Measurements from ENCODE around the gene ANO4.
"Not testable (repeated sequence)": the region's sequence is repeated elsewhere in the genome, so short reads cannot be mapped to it uniquely, and the experiment has no call there.

Gene ANO4

DNA sequence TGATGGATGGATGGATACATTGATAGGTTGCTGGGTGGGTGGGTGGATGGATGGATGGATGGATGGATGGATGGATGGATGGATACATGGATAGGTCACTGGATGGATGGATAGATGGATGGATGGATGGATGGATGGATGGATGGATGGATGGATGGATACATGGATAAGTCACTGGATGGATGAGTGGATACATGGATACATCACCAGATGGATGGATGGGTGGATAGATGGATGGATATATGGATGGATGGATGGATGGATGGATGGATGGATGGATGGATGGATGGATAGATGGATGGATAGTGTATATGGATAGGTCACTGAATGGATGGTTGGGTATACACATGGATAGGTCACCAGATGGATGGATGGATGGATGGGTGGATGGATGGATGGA lies 194.9 kb downstream of the ANO4 start:
- DNase-seq (ENCODE audit: low read depth, low spot score) = not testable (repeated sequence)

DNA sequence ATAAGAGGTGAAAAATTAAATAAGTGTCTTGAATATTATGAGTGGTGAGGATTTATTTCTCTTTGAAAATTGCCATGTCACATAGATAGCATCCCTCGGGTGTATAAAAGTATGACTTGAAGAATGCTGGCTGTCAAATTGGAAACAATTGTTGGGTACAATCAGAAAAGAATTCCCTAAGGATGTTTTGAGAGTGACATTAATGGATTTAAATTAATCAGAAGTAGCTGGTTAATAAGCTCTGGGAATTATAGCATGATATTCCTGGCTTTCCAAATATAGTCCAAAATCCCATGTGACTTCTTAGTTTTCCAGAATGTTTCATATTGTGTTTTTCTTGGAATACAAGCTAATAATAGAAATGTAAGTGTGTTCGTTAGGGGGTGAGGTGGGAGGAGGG lies 196.5 kb downstream of the ANO4 start:
- DNase-seq (ENCODE audit: low read depth, low spot score) = no peak

DNA sequence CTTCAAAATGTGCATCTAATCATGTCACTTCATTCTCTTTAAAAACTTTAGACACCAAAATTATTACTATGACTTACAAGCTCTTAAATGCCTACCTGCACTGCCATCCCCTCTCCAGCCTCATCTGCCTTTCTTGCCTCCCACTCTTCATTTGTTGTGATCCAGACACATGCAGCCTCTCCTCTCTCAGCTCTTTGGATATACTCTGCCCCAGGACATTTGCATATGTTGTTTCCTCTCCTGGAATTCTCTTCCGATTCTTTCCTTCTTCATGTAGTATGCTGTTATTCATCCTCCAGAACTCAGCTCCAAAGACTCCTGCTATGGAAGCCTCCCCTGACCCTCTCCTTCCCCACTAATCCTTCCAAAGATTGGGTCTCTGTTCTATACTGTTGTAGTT lies 197.6 kb downstream of the ANO4 start:
- DNase-seq (ENCODE audit: low read depth, low spot score) = no peak

DNA sequence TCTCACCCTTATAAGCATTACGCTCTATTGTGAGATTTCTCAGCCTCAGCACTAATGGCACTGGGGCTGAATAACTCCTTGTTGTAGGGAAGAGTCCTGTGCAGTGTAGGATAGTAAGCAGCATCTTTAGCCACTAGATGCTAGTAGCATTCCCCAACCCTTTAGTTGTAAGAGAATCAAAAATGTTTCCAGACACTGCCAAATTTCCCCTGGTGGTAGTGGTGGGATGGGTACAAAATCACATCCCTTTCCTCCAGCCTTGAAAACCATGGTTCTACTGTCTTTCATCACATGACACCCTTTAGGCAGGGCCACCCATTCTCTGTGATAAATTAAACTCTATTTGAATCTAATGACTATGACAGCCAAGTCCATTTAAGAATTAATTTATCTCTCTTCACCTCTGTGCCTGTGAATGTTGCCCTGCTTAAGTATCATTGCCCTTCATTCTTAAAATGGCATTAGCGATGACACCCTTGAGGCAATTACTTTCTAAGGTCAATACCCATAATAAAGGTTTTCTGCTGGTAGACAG lies 199.4 kb downstream of the ANO4 start:
- peak; percentile 8 for DNase-seq (ENCODE audit: low read depth, low spot score)

DNA sequence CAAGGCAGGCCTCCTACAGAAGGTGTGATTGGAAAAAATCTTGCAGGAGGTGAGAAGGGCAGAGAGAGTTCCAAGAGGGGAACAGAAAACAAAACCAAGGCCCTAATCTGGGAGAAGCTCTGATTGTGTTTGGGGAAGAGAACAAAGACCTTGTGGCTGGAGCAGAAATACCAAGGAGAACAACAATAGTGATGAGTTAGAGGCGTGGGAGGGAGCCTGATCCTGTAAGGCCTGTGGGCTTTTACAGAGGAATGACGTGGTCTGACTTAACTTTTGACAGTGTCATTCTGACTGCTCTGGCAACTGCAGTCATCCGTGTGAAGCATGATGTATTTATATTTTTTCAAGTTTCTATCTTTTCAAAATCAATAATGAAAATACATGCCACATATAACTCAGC lies 200.6 kb downstream of the ANO4 start:
- DNase-seq (ENCODE audit: low read depth, low spot score) = peak; percentile 84

DNA sequence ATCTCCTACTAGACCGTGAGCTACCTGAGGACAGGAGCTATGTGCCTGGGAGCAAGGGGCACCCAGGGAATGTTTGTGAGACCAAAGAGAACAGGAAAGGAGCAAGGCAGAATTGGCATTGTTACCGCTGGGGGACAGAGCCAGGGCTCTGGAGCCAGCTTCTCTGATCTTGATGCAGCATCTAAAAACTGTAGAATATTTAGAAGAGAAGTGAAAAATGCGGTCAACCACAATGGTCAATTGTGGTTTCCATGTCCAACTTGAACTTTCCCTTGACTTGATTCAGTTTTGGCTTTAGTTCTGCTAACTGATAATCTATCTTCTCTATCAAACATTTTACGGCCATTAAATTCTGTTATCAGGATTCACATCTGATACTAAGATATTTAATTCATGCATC lies 201.2 kb downstream of the ANO4 start:
- DNase-seq (ENCODE audit: low read depth, low spot score) = no peak

GRCh38 chr12:101001669-101002068 lies 207.1 kb downstream of the ANO4 start:
- no peak for DNase-seq (ENCODE audit: low read depth, low spot score)

GRCh38 chr12:101002696-101003419 lies 208.3 kb downstream of the ANO4 start:
- no peak for DNase-seq (ENCODE audit: low read depth, low spot score)

- DNase-seq (ENCODE audit: low read depth, low spot score) = no peak
These were observed 210.3 kb downstream of the ANO4 start for GRCh38 chr12:101004898-101005297.

DNA sequence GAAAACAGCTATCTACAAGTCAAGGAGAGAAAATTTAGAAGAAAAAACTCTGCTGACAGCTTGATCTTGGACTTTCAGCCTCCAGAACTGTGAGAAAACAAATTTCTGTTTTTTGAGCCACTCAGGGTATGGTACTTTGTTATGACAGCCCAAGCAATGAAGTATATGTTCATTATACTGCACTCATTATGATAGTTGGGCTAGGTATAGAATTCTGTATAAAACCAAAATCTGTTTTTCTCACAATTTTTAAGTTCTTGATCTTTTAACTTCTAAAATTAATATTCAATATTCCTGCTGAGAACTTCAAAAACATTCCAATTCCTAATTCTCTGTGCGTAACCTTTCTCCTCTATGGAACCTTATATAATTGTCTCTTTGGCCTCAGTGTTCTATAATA lies 214.7 kb downstream of the ANO4 start:
- DNase-seq (ENCODE audit: low read depth, low spot score) = no peak

DNA sequence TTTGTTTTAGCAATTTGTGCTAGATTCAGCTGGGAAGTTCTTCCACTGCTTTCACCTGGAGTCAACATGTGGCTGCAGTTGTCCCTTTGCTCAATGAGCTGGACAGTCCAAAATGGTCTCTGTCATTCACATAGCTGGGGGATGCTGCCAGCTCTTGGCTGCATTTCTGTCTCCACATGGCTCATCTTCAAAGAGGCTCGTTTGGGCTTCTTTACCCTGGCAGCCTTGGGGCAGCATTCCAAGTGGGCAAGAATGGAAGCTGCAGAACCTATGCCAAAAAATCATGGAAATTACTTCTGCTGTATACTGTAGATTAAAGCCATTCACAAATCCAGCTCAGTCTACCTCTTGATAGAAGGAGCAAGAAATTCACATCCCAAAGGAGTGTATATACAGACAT lies 216.3 kb downstream of the ANO4 start:
- DNase-seq (ENCODE audit: low read depth, low spot score) = no peak

DNA sequence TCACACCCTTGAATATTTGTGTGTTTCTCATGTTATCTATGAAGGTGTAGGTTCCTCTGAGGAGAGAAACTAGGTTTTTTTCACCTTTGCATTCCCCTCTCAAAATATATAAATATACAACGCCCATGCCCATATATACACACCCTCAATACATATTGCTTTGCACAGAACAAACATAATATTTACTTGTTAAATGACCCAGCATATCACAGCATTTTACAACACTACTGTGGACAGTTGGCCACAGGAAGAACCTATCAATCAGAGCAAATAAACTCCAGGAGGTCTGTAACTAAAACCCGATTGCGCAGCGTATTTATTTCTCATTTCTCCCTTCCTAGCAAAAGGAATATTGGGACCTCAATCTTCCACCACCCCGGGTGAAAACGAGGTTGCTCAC lies 219.4 kb downstream of the ANO4 start:
- DNase-seq (ENCODE audit: low read depth, low spot score) = no peak

DNA sequence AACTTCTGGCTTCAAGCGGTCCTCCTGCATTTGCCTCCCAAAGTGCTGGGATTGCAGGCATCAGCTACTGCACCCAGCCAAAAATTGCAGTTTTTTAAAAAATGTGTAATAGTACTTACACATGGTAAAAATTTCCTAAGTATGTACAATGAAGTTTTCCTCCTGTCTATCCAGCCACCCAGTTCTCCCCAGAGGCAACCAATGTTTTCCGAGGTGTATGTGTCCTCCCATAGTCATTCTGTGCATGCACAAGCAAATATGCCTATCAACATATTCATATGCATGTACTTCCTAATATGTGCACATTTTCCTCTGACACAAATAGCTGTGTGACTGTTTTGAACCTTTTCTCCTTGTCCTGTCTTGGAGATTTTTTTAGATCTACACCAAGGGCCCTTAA lies 220.5 kb downstream of the ANO4 start:
- no peak for DNase-seq (ENCODE audit: low read depth, low spot score)

- DNase-seq (ENCODE audit: low read depth, low spot score) = no peak
These were observed 224.0 kb downstream of the ANO4 start for GRCh38 chr12:101018540-101018939.

- DNase-seq (ENCODE audit: low read depth, low spot score) = no peak
These were observed 224.6 kb downstream of the ANO4 start for GRCh38 chr12:101019201-101019600.

DNA sequence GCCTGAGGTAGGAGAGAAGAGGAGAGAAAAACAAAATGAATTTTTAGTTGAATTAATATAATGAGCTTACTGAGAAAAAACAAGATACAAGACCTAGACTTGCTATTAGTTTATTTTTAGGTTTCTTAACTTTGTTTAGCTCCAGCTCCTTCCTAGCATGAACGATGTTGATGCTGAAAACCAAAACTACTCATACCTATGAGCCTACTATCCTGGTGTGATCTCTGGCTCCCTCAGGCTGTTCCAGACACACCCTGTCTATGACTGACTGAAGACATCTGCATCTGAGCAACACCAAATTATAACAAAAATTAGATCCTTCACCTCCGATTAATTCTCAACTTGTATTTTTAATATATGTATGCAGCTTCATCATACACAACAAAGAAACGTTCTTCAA lies 225.1 kb downstream of the ANO4 start:
- DNase-seq (ENCODE audit: low read depth, low spot score) = no peak

GRCh38 chr12:101021442-101021841 lies 226.9 kb downstream of the ANO4 start:
- DNase-seq (ENCODE audit: low read depth, low spot score) = no peak

DNA sequence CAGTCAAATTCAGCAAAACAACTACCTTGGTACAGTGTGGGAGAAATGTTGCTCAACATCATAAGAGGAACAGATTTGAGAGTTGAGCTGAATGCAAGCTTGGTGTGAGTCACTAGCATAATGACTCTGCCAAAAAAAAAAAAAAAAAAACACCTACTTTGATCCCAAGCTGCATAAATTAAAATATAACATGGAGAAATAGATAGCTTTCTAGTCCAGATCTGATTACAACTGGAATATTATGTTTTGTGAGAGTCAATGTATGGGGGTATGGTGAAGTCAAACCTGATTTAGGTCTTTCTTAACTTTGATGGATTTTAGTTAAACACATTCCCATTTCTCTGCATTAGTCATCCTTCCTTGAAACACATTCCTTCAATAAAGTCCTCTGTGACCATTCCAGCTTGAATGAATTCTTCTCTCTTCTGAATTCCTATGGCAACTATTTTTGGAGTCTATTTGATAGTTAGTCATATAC lies 227.4 kb downstream of the ANO4 start:
- no peak for DNase-seq (ENCODE audit: low read depth, low spot score)

GRCh38 chr12:101027200-101027599 lies 232.6 kb downstream of the ANO4 start:
- peak; percentile 57 for DNase-seq (ENCODE audit: low read depth, low spot score)

DNA sequence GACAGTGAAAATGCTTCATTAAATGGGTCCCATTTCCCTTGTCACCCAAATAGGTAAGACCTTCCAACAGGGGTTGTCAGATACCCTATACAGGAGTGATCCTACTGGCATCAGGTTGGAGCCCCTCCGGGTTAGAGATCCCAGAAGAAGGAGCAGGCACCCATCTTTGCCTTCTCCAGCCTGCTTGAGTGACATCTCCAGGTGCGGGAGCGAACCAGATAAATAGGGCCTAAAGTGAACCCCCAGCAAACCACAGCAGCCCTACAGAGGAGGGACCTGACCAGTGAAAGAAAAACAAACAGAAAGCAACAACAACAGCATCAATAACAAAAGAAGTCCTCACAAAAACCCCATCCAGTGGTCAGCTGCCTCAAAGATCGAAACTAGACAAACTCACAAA lies 233.2 kb downstream of the ANO4 start:
- DNase-seq (ENCODE audit: low read depth, low spot score) = no peak

GRCh38 chr12:101038289-101038871 lies 243.8 kb downstream of the ANO4 start:
- no peak for DNase-seq (ENCODE audit: low read depth, low spot score)

GRCh38 chr12:101039848-101040531 lies 245.4 kb downstream of the ANO4 start:
- DNase-seq (ENCODE audit: low read depth, low spot score) = no peak

GRCh38 chr12:101040936-101041335 lies 246.4 kb downstream of the ANO4 start:
- no peak for DNase-seq (ENCODE audit: low read depth, low spot score)

All from ELF-1 (cell line).